ENCODE measurements around the gene ASIC1.
"Not testable (repeated sequence)": the region's sequence is repeated elsewhere in the genome, so short reads cannot be mapped to it uniquely, and the experiment has no call there.

- not testable (repeated sequence) for TF ChIP-seq REXO4 (CRISPR knock-in tag; IDR thresholded peaks at IDR 0.05; ENCODE audit: borderline replicate concordance); ZNF512 (CRISPR knock-in tag; IDR thresholded peaks at IDR 0.05); THAP11 (CRISPR knock-in tag; IDR thresholded peaks at IDR 0.05); ZNF580 (CRISPR knock-in tag; IDR thresholded peaks at IDR 0.05; ENCODE audit: borderline replicate concordance, low read depth); NRL (CRISPR knock-in tag; IDR thresholded peaks at IDR 0.05; ENCODE audit: borderline replicate concordance); EP300 (IDR thresholded peaks at IDR 0.05; ENCODE audit: low read depth in 2 of 2, low read length in 2 of 2); EP300 (CRISPR knock-in tag; IDR thresholded peaks at IDR 0.05; ENCODE audit: borderline replicate concordance)
Observed at GRCh38 chr12:50084409-50084774, 27.0 kb downstream of the ASIC1 start.

All from HepG2 (cell line).